Esophagus muscularis mucosa (tissue), 4 donors: Measurements from ENCODE around the gene CKS1B. TPM values are rescaled to one million over a fixed set of nuclear protein-coding genes. Genes with fewer than 3 reads are reported as not detected.

Source experiments
- DNase-seq: peaks from one replicate; pipeline ENCODE4 v3.0.0-alpha.2; 2017; ENCODE audit errors: extremely low spot score
- H3K27ac ChIP-seq, 4 donors: fragments of 200-600 bp; sonication (generic); replicated peaks in 1 of 4; 1 replicate in 3 of 4; 2 replicates in 1 of 4; pipeline ENCODE4 v1.5.1; 2016 to 2019; ENCODE audit warnings: mild to moderate bottlenecking in 1 of 4
- H3K27me3 ChIP-seq, 4 donors: fragments of 200-600 bp; sonication (generic); one replicate each; pipeline versions ENCODE4 v1.5.1 to v1.6.0; 2016 to 2019
- H3K36me3 ChIP-seq, 4 donors: fragments of 200-600 bp; sonication (generic); one replicate each; pipeline ENCODE4 v1.5.1; 2016 to 2019
- H3K4me1 ChIP-seq, 4 donors: fragments of 200-600 bp; sonication (generic); one replicate each; pipeline ENCODE4 v1.5.1; 2016 to 2019
- H3K4me3 ChIP-seq, 4 donors: fragments of 200-600 bp; sonication (generic); 1 replicate in 2 of 4; 2 replicates in 2 of 4; pipeline ENCODE4 v1.5.1; 2016 to 2019; ENCODE audit warnings: mild to moderate bottlenecking in 4 of 4, moderate library complexity in 1 of 4
- H3K9me3 ChIP-seq, 4 donors: fragments of 200-600 bp; sonication (generic); 1 replicate in 3 of 4; 2 replicates in 1 of 4; pipeline ENCODE4 v1.5.1; 2016 to 2019
- CTCF ChIP-seq, 3 experiments: fragments of 200-600 bp in 2 of 3; fragments of 450-650 bp in 1 of 3; sonication (generic) in 2 of 3; IDR thresholded peaks; one replicate each; pipeline ENCODE4 v1.5.1; 2017 to 2019; ENCODE audit warnings: antibody characterized with exemption in 3 of 3, mild to moderate bottlenecking in 2 of 3, moderate library complexity in 1 of 3
- EP300 ChIP-seq: sonication (generic); formaldehyde crosslinking; IDR thresholded peaks from one replicate; pipeline ENCODE4 v1.6.1; 2017; ENCODE audit warnings: antibody characterized with exemption
- POLR2A ChIP-seq: fragments of 450-650 bp; IDR thresholded peaks from one replicate; pipeline ENCODE4 v1.6.1; 2017; ENCODE audit warnings: antibody characterized with exemption, moderate library complexity, mild to moderate bottlenecking, low read depth
- POLR2AphosphoS5 ChIP-seq, 2 donors: sonication (generic); formaldehyde crosslinking; IDR thresholded peaks; one replicate each; pipeline ENCODE4 v1.6.1; 2017; ENCODE audit warnings: antibody characterized with exemption in 2 of 2
- WGBS: methylation state at CpG from one replicate; pipeline ENCODE4 v1.1.5; 2018; 5-methylcytosine and 5-hydroxymethylcytosine counted together
- intact Hi-C: fragments of 100-400 bp; cut with DNase I; formaldehyde crosslinking; loops from one replicate; pipeline ENCODE4 v1.15.1; 2023
- total RNA-seq, 4 donors: library from RNA; depleted of rRNA; stranded (reverse); fragments of >200 nt; gene quantifications; one replicate each; pipeline versions ENCODE4 v1.1.0 to v1.2.1, GENCODE V29; 2016

CKS1B gene
- total RNA-seq, 4 donors from 2014 or later = 11.6 to 21.5 (median 18.8) TPM

DNA sequence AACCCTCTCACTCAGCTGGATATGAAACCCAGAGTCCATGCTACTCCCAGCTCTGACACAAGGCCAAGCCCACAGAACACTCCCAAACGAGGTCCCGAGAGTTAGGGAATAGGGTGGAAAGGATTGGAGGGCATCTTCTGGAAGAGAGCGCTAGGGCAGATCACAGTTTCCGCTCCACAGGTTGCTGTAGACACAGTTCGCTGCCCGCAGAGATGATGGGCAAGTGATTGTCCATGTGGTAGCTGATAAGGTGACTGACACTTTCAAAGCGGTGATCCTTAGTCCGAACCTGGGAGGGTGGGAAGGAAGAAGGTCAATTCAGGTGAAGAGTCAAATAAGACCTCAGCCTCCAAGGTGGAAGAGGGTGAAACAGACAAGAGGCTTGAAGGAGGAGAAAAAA is 10.8 kb upstream of the CKS1B start:
- Histone ChIP-seq H3K27me3 (no peaks in the 10 kb centered on the region), H3K27ac (peak overlapping the region in 2 of 4 donors; percentile 97 to 99), H3K9me3 (no peaks in the 10 kb centered on the region), H3K36me3 (peaks cover 23 to 72% (median 71%) of the 10 kb centered on the region in 4 donors), H3K4me1 (peaks cover 33 to 70% (median 55%) of the 10 kb centered on the region in 4 donors), H3K4me3 (no peak overlapping the region)
- DNase-seq = no peak
- intact Hi-C loops = loop anchor here (5.0 kb wide), 3 partner anchors 34 to 99 kb away; partner anchors contain the start of gene EFNA4
- 80% methylated on average over 8 of the region's 8 CpGs for WGBS
- no peak for TF ChIP-seq POLR2A
- no peak for TF ChIP-seq CTCF (IDR thresholded peaks at IDR 0.05)
- no peak for TF ChIP-seq EP300
- no peak for TF ChIP-seq POLR2AphosphoS5 (IDR thresholded peaks at IDR 0.05)

DNA sequence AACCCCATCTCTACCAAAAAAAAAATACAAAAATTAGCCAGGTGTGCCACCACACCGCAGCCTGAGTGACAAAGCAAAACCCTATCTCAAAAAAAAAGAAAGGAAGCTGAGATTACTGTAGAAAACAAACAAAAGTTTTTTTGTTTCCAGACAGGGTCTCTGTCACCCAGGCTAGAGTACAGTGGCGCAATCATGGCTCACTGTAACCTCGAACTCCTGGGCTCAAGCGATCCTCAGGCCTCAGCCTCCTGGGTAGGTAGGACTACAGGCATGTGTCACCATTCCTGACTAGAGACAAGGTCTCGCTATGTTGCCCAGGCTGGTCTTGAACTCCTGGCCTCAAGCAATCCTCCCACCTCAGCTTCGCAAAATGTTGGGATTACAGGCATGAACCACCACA is 10.1 kb upstream of the CKS1B start:
- H3K36me3 ChIP-seq = peaks cover 23 to 72% (median 64%) of the 10 kb centered on the region in 4 donors
- H3K4me3 ChIP-seq = no peak overlapping the region
- H3K27ac ChIP-seq = no peak overlapping the region
- no peaks in the 10 kb centered on the region for H3K9me3 ChIP-seq
- DNase-seq = no peak
- H3K27me3 ChIP-seq = no peaks in the 10 kb centered on the region
- intact Hi-C loops = loop anchor here (5.0 kb wide), 3 partner anchors 33 to 98 kb away; partner anchors contain the start of gene EFNA4
- 90% methylated on average over 6 of the region's 6 CpGs for WGBS
- TF ChIP-seq EP300 (no peak), POLR2A (no peak), CTCF (IDR thresholded peaks at IDR 0.05) (no peak), POLR2AphosphoS5 (IDR thresholded peaks at IDR 0.05) (no peak)
- peaks cover 39 to 70% (median 58%) of the 10 kb centered on the region in 4 donors for H3K4me1 ChIP-seq

GRCh38 chr1:154966111-154966510 is 8.4 kb upstream of the CKS1B start:
- 85% methylated on average over 5 of the region's 7 CpGs for WGBS
- DNase-seq = no peak
- no peaks in the 10 kb centered on the region for H3K27me3 ChIP-seq
- TF ChIP-seq POLR2A = no peak
- no peak for TF ChIP-seq CTCF (IDR thresholded peaks at IDR 0.05)
- TF ChIP-seq EP300 = no peak
- no peak for TF ChIP-seq POLR2AphosphoS5 (IDR thresholded peaks at IDR 0.05)
- no peak overlapping the region for H3K4me3 ChIP-seq
- H3K36me3 ChIP-seq = peaks cover 23 to 68% (median 59%) of the 10 kb centered on the region in 4 donors
- peak overlapping the region in 2 of 4 donors; percentile 96 to 98 for H3K27ac ChIP-seq
- no peaks in the 10 kb centered on the region for H3K9me3 ChIP-seq
- H3K4me1 ChIP-seq = peaks cover 46 to 70% (median 59%) of the 10 kb centered on the region in 4 donors
- intact Hi-C loops = no loop called here

- WGBS = 70% methylated on average over 5 of the region's 5 CpGs
- H3K36me3 ChIP-seq = peaks cover 23 to 68% (median 59%) of the 10 kb centered on the region in 4 donors
- intact Hi-C loops = no loop called here
- no peaks in the 10 kb centered on the region for H3K9me3 ChIP-seq
- H3K4me3 ChIP-seq = no peak overlapping the region
- H3K27ac ChIP-seq = peak overlapping the region; percentile 96 to 98 (median 96)
- no peak for DNase-seq
- H3K27me3 ChIP-seq = no peaks in the 10 kb centered on the region
- TF ChIP-seq POLR2AphosphoS5 (IDR thresholded peaks at IDR 0.05) = no peak
- no peak for TF ChIP-seq POLR2A
- H3K4me1 ChIP-seq = peaks cover 56 to 75% (median 68%) of the 10 kb centered on the region in 4 donors
Measured at GRCh38 chr1:154967331-154967950, 7.0 kb upstream of the CKS1B start.

GRCh38 chr1:154968731-154969130 is 5.8 kb upstream of the CKS1B start:
- H3K4me3 ChIP-seq = peak overlapping the region; percentile 51 to 56 (median 54)
- TF ChIP-seq POLR2AphosphoS5 (IDR thresholded peaks at IDR 0.05) (no peak), POLR2A (no peak), EP300 (no peak), CTCF (IDR thresholded peaks at IDR 0.05) (no peak)
- peaks cover 13 to 57% (median 49%) of the 10 kb centered on the region in 4 donors for H3K36me3 ChIP-seq
- no peaks in the 10 kb centered on the region for H3K9me3 ChIP-seq
- peak overlapping the region; percentile 96 to 98 (median 96) for H3K27ac ChIP-seq
- peaks cover 58 to 73% (median 66%) of the 10 kb centered on the region in 4 donors for H3K4me1 ChIP-seq
- DNase-seq = no peak
- WGBS = 90% methylated on average over 2 of the region's 3 CpGs
- intact Hi-C loops = no loop called here
- H3K27me3 ChIP-seq = no peaks in the 10 kb centered on the region
